Fibroblast of mammary gland (primary cell): Measurements from ENCODE around the gene TGM2.

Experiments used
- DNase-seq: peaks from one replicate; pipeline ENCODE4 v3.0.0-alpha.2; 2010; ENCODE audit warnings: low read depth
- H3K4me3 ChIP-seq: 2 replicates; pipeline ENCODE4 v1.5.1; 2011; ENCODE audit warnings: low read depth, mild to moderate bottlenecking, low read length, moderate library complexity; ENCODE audit not compliant: control insufficient read depth
- CTCF ChIP-seq: conservative IDR thresholded peaks from 2 replicates; pipeline ENCODE4 v1.5.1; 2011; ENCODE audit warnings: low read depth, low read length, inconsistent platforms; ENCODE audit not compliant: control insufficient read depth, insufficient read depth

TGM2 gene

GRCh38 chr20:38157635-38158495 lies 7.2 kb downstream of the TGM2 start:
- no peak for TF ChIP-seq CTCF
- H3K4me3 ChIP-seq = no peak overlapping the region
- no peak for DNase-seq

GRCh38 chr20:38156888-38157634 lies 8.0 kb downstream of the TGM2 start:
- no peak for TF ChIP-seq CTCF
- no peak for DNase-seq
- no peak overlapping the region for H3K4me3 ChIP-seq

GRCh38 chr20:38156280-38156679 lies 8.8 kb downstream of the TGM2 start:
- no peak overlapping the region for H3K4me3 ChIP-seq
- TF ChIP-seq CTCF = no peak
- no peak for DNase-seq

- no peak for TF ChIP-seq CTCF
- no peak overlapping the region for H3K4me3 ChIP-seq
- DNase-seq = no peak
These were observed 9.3 kb downstream of the TGM2 start for GRCh38 chr20:38155811-38156210.

GRCh38 chr20:38153401-38153800 lies 11.7 kb downstream of the TGM2 start:
- no peak for DNase-seq
- TF ChIP-seq CTCF = no peak

GRCh38 chr20:38152621-38153221 lies 12.3 kb downstream of the TGM2 start:
- H3K4me3 ChIP-seq = no peak overlapping the region
- peak; percentile 39 for DNase-seq
- TF ChIP-seq CTCF = no peak

More at GRCh38 chr20:38153401-38153800, 11.7 kb downstream of the TGM2 start:
- H3K4me3 ChIP-seq = no peak overlapping the region
